HG03039 (cell line): ENCODE measurements around the gene ACOT6.
"Not testable (repeated sequence)": the region's sequence is repeated elsewhere in the genome, so short reads cannot be mapped to it uniquely, and the experiment has no call there.

Source experiments
- ATAC-seq: cut with Tn5 transposase; IDR thresholded peaks from one replicate; pipeline ENCODE4 v1.9.1; 2021; ENCODE audit warnings: mild to moderate bottlenecking, moderate library complexity; ENCODE audit not compliant: unreplicated experiment

Gene ACOT6

GRCh38 chr14:73612339-73613045 lies at the start of gene ACOT6:
ACOT6 (plus strand) TSS chr14:73612517; CDS start chr14:73612572, 55 bp downstream.
- ATAC-seq = peak; percentile 62

DNA sequence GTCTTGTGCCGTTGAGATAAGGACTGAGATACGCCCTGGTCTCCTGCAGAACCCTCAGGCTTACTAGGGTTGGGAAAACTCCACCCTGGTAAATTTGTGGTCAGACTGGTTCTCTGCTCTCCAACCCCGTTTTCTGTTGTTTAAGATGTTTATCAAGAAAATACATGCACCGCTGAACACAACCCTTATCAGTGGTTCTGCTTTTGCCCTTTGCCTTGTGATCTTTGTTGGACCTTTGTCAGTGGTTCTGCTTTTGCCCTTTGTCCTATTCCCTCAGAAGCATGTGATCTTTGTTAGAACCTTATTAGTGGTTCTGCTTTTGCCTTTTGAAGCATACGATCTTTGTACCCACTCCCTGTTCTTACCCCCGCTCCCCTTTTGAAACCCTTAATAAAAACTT lies 49.6 kb upstream of the ACOT6 start:
- not testable (repeated sequence) for ATAC-seq

DNA sequence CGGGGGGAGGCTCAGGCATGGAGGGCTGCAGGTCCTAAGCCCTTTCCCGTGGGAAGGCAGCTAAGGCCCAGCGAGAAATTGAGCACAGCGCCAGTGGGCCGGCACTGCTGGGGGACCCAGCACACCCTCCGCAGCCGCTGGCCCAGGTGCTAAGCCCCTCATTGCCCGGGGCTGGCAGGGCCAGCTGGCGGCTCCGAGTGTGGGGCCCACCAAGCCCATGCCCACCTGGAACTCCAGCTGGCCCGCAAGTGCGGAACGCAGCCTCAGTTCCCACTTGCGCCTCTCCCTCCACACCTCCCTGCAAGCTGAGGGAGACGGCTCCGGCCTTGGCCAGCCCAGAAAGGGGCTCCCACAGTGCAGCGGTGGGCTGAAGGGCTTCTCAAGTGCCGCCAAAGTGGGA lies 45.9 kb upstream of the ACOT6 start:
- ATAC-seq = not testable (repeated sequence)

- ATAC-seq = not testable (repeated sequence)
These were observed 45.4 kb upstream of the ACOT6 start for GRCh38 chr14:73566935-73567334.

GRCh38 chr14:73567358-73567757 lies 45.0 kb upstream of the ACOT6 start:
- ATAC-seq = no peak

GRCh38 chr14:73567951-73568885 lies 44.1 kb upstream of the ACOT6 start:
- ATAC-seq = no peak

GRCh38 chr14:73568886-73569184 lies 43.5 kb upstream of the ACOT6 start:
- not testable (repeated sequence) for ATAC-seq

DNA sequence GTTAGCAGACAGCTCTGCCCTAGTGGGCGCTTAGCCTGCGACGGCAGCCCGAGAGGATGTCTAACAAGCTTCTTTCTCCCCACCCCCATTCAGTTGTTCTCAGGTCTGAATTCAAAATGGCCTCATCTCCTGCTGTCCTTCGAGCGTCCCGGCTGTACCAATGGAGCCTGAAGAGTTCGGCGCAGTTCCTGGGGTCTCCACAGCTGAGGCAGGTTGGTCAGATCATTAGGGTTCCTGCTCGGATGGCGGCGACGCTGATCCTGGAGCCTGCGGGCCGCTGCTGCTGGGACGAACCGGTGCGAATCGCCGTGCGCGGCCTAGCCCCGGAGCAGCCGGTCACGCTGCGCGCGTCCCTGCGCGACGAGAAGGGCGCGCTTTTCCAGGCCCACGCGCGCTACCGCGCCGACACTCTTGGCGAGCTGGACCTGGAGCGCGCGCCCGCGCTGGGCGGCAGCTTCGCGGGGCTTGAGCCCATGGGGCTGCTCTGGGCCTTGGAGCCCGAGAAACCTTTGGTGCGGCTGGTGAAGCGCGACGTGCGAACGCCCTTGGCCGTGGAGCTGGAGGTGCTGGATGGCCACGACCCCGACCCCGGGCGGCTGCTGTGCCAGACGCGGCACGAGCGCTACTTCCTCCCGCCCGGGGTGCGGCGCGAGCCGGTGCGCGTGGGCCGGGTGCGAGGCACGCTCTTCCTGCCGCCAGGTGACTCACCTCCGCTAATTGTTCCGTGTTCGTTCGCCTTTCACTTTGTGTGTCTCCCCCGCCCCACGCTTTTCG lies 42.9 kb upstream of the ACOT6 start, which contains the start of gene ACOT2:
Gene ACOT2, plus strand, starts transcription at position 29 of the 774 bp plus-strand sequence. Its CDS starts 28 bp downstream, at position 57.
- ATAC-seq = peak; percentile 41

DNA sequence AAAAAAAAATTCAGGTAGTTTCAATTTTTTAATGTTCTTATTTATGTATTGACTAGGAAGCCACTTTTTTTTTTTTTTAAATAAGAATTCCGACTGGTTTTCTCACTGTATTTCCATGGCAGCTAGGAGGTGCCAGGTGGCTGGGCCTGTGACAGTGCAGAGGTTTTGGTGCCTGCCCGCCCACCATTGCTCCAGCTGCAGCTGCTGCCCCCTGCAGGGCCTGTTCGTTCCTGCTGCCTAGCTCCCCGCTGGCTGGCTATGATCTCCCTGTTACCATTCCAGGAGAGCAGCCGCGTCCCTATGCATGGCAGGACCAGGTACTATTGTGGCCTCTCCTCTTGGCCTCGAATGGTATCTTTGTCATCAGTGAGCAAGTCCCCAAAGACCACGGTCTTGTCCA lies 41.4 kb upstream of the ACOT6 start:
- not testable (repeated sequence) for ATAC-seq

GRCh38 chr14:73573034-73573433 lies 39.3 kb upstream of the ACOT6 start:
- not testable (repeated sequence) for ATAC-seq

DNA sequence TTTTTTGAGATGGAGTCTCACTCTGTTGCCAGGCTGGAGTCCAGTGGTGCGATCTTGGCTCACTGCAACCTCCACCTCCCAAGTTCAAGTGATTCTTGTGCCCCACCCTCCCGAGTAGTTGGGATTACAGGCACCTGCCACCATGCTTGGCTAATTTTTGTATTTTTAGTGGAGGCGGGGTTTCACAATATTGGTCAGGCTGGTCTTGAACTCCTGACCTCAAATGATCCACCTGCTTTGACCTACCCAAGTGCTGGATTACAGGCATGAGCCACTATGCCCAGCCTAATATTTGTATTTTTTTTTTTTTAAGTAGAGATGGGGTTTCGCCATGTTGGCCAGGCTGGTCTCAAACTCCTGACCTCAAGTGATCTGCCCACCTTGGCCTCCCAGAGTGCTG lies 38.6 kb upstream of the ACOT6 start:
- not testable (repeated sequence) for ATAC-seq

GRCh38 chr14:73574251-73574650 lies 38.1 kb upstream of the ACOT6 start:
- ATAC-seq = not testable (repeated sequence)

DNA sequence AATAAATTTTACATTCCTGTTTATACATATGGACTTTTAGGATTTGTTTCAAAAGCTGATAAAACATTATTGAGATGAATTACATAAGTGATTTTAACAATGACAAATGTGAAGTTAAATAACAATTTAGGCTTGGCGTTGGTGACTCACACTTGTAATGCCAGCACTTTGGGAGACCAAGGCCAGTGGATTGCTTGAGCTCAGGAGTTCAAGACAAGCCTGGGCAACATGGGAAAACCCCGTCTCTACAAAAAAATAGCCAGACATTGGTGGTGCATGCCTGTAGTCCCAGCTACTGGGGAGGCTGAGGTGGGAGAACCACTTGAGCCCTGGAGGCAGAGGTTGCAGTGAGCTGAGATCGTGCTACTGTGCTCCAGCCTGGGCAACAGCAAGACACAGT lies 35.9 kb upstream of the ACOT6 start:
- no peak for ATAC-seq

- not testable (repeated sequence) for ATAC-seq
These were observed 35.1 kb upstream of the ACOT6 start for GRCh38 chr14:73577214-73577613.

DNA sequence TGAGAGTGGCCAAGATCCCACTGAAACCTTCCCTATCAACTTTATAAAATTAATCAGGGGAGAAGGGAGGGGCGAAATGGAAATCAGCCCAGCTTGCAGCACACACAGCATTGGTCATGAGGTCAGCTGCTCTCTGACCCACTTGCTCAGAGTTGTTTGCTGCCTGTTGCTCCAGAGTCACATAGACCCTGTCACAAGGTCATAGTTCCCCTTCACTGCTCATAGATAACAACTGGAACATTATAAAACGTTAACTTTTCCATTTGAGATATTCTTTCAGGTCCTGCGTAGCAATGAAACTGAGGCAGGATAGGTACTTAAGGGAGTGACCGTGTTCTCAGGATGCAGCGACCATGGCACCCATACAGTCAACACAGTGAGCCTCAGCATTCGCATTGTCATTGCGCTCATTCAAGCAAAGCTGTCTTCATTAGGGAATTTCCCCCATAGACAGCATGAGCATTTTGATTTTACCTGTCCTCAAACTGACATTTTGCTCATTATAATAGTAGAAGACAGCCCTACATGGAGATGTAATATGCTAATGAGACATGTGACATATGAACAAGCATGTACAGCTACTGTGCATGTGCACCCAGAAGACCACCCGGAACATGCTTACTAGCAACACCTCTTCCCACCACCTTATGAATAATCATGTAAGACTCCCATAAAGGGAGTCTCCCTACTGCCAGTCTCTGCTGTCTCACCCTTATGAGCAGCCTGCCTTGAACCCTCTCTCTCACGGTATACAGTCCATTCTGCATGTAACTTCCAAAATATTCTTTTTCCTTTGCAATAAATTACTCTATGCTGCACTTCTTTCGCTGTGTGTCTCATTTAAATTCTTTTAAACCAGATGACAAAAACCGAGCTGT lies 30.0 kb upstream of the ACOT6 start:
- ATAC-seq = not testable (repeated sequence)

DNA sequence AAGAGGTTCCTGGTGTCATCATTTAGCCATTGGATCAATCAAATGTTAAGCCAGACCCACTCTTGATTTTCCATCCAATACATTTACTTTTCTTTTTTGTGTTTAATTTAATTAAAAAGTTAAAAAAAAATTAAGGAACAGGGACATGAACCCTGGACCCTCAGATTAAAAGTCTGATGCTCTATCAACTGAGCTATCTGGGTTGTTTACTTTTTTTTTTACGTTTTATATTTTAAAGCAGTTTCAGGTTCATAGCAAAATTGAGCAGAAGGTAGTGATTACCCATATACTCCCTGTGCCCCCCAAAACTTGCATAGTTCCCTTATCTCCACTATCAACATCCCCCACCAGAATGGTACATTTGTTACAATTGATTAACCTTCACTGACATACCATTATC lies 23.6 kb upstream of the ACOT6 start:
- ATAC-seq = no peak

- ATAC-seq = no peak
These were observed 23.2 kb upstream of the ACOT6 start for GRCh38 chr14:73589116-73589515.

DNA sequence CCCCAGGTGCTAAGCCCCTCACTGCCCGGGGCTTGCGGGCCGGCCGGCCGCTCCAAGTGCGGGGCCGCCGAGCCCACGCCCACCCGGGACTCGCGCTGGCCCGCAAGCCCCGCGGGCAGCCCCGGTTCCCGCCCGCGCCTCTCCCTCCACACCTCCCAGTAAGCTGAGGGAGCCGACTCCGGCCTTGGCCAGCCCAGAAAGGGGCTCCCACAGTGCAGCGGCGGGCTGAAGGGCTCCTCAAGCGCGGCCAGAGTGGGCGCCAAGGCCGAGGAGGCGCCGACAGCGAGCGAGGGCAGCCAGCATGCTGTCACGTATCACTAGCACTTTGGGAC lies 21.7 kb upstream of the ACOT6 start:
- not testable (repeated sequence) for ATAC-seq

DNA sequence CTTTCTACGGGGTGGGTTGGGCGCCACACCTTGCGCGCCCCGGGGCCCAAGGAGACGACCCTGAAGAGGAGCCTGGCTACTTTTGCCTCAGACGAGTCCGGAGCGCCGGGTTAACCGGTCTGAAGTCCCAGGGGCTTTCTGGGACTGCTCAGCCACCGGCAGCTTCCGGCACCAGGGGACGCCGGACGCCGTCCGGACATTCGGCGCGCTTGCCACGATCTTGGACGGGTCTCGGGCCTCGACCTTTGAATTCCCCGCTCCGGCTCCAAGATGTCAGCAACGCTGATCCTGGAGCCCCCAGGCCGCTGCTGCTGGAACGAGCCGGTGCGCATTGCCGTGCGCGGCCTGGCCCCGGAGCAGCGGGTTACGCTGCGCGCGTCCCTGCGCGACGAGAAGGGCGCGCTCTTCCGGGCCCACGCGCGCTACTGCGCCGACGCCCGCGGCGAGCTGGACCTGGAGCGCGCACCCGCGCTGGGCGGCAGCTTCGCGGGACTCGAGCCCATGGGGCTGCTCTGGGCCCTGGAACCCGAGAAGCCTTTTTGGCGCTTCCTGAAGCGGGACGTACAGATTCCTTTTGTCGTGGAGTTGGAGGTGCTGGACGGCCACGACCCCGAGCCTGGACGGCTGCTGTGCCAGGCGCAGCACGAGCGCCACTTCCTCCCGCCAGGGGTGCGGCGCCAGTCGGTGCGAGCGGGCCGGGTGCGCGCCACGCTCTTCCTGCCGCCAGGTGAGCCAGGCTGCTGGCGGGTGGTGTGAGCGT lies 20.4 kb upstream of the ACOT6 start, which contains the start of gene ACOT4:
Gene ACOT4, plus strand, starts transcription at position 184 of the 760 bp plus-strand sequence. Its CDS starts 87 bp downstream, at position 271.
- ATAC-seq = peak; percentile 51
